Common myeloid progenitor, CD34-positive (primary cell): Measurements from ENCODE around the gene CELF5.
"Not testable (repeated sequence)": the region's sequence is repeated elsewhere in the genome, so short reads cannot be mapped to it uniquely, and the experiment has no call there.

Experiments used
- CTCF ChIA-PET: fragments of 350-600 bp; sonication (Branson Sonifier 250); formaldehyde crosslinking; loops from one replicate; lab custom pipeline; 2021; ENCODE audit warnings: antibody characterized with exemption; lab: Charles Lee
- POLR2A ChIA-PET: fragments of 350-600 bp; sonication (Branson Sonifier 250); formaldehyde crosslinking; loops from one replicate; lab custom pipeline; 2021; ENCODE audit warnings: antibody characterized with exemption; lab: Charles Lee
- DNase-seq, 3 donors: peaks; one replicate each; pipeline versions ENCODE4 v3.0.0 to v3.0.0-alpha.2; 2013
- H3K27ac ChIP-seq, 2 experiments: 1 replicate in 1 of 2; 2 replicates in 1 of 2; pipeline ENCODE4 v1.7.0; 2013; ENCODE audit warnings: inconsistent platforms in 2 of 2, low read length in 2 of 2, mild to moderate bottlenecking in 2 of 2, low read depth in 1 of 2, moderate library complexity in 1 of 2; ENCODE audit not compliant: severe bottlenecking in 2 of 2, insufficient read depth in 1 of 2, poor library complexity in 1 of 2
- H3K27me3 ChIP-seq, 5 experiments: replicated peaks in 2 of 5; 1 replicate in 3 of 5; 2 replicates in 2 of 5; pipeline versions ENCODE4 v1.6.1 to v1.7.0; 2013; ENCODE audit warnings: low read length in 4 of 5, mild to moderate bottlenecking in 2 of 5, moderate library complexity in 2 of 5, inconsistent platforms in 1 of 5; ENCODE audit not compliant: insufficient read depth in 5 of 5, control insufficient read depth in 4 of 5
- H3K36me3 ChIP-seq, 4 experiments: 1 replicate in 2 of 4; 2 replicates in 2 of 4; pipeline versions ENCODE4 v1.6.1 to v1.7.0; 2013; ENCODE audit warnings: low read length in 3 of 4, control low read depth in 1 of 4, mild to moderate bottlenecking in 1 of 4; ENCODE audit not compliant: control insufficient read depth in 4 of 4, insufficient read depth in 4 of 4
- H3K4me1 ChIP-seq, 4 experiments: 1 replicate in 3 of 4; 2 replicates in 1 of 4; pipeline versions ENCODE4 v1.6.1 to v1.7.1; 2013; ENCODE audit warnings: low read length in 3 of 4, mild to moderate bottlenecking in 3 of 4, control low read depth in 1 of 4, inconsistent platforms in 1 of 4, moderate library complexity in 1 of 4; ENCODE audit not compliant: control insufficient read depth in 4 of 4, insufficient read depth in 4 of 4; ENCODE audit errors: control extremely low read depth in 1 of 4
- H3K4me3 ChIP-seq, 7 experiments: 1 replicate in 4 of 7; 2 replicates in 3 of 7; pipeline versions ENCODE4 v1.5.1 to v1.7.0; 2013; ENCODE audit warnings: mild to moderate bottlenecking in 7 of 7, low read length in 6 of 7, moderate library complexity in 6 of 7, inconsistent platforms in 2 of 7, low read depth in 2 of 7, control low read depth in 1 of 7; ENCODE audit not compliant: insufficient read depth in 4 of 7, control insufficient read depth in 1 of 7; ENCODE audit errors: extremely low read depth in 1 of 7
- H3K9me3 ChIP-seq, 5 experiments: 1 replicate in 4 of 5; 2 replicates in 1 of 5; pipeline versions ENCODE4 v1.6.1 to v1.7.1; 2013; ENCODE audit warnings: low read length in 4 of 5, mild to moderate bottlenecking in 2 of 5, inconsistent platforms in 1 of 5, low read depth in 1 of 5, moderate library complexity in 1 of 5; ENCODE audit not compliant: control insufficient read depth in 4 of 5, insufficient read depth in 2 of 5; ENCODE audit errors: control extremely low read depth in 1 of 5
- WGBS: methylation state at CpG from one replicate; pipeline ENCODE4 v1.1.5; 2013; ENCODE audit not compliant: insufficient coverage; 5-methylcytosine and 5-hydroxymethylcytosine counted together

Gene CELF5

DNA sequence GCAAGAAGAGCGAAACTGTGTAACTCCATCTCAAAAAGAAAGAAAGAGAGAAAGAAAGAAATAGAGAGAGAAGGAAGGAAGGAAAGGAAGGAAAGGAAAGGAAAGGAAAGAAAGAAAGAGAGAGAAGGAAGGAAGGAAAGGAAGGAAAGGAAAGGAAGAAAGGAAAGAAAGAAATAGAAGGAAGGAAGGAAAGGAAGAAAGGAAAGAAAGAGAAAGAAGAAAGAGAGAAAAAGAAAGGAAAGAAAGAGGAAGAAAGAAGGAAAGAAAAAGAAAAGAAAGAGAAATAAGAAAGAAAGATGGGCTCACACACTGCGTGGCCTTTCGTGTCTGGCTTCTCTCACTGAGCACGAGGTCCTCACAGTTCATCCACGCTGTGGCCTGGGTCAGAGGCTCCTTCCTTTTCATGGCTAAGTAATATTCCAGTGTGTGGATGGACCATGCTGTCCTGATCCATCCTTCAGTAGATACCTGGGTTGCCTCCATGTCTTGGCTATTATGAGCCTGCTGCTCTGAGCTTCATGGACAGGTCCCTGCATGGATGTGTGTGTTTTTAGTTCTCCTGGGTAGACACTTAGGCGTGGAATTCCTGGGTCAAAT is 74.5 kb downstream of the CELF5 start:
- 65% methylated on average over 3 of the region's 6 CpGs for WGBS
- ChIA-PET POLR2A (no interaction called here), CTCF (no interaction called here)
- Histone ChIP-seq H3K4me3 (no peak overlapping the region), H3K4me1 (no peaks in the 10 kb centered on the region), H3K9me3 (peaks cover 0 to 9% (median 2%) of the 10 kb centered on the region in 5 experiments), H3K27ac (no peak overlapping the region), H3K36me3 (no peaks in the 10 kb centered on the region), H3K27me3 (peaks cover 0 to 6% (median 0%) of the 10 kb centered on the region in 5 experiments)
- no peak for DNase-seq

DNA sequence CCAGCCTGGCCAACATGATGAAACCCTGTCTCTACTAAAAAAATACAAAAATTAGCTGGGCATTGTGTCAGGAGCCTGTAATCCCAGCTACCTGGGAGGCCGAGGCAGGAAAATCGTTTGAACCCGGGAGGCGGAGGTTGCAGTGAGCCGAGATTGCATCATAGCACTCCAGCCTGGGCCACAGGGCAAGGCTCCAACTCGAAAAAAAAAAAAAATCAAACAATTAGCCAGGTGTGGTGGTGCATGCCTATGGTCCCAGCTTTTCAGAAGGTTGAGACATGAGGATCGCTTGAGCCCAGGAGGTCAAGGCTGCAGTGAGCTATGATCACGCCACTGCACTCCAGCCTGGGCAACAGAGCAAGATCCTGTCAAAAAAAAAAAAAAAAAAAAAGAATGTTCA is 76.1 kb downstream of the CELF5 start:
- POLR2A ChIA-PET, H3K27me3 ChIP-seq, DNase-seq, H3K27ac ChIP-seq, H3K9me3 ChIP-seq, CTCF ChIA-PET, H3K4me3 ChIP-seq, H3K4me1 ChIP-seq, H3K36me3 ChIP-seq: not testable (repeated sequence)
- WGBS, result 73% methylated on average over 5 of the region's 8 CpGs

GRCh38 chr19:3302755-3303154 is 78.3 kb downstream of the CELF5 start:
- ChIA-PET POLR2A (no interaction called here), CTCF (interaction anchor here (0.7 to 0.9 kb wide), 3 partner anchors 12 to 184 kb away, joined by 3 to 4 read pairs (median 3); no protein-coding TSS in a partner anchor)
- H3K27ac ChIP-seq, result no peak overlapping the region
- WGBS, result 90% methylated on average over 3 of the region's 3 CpGs
- H3K36me3 ChIP-seq, result no peaks in the 10 kb centered on the region
- H3K9me3 ChIP-seq, result peaks cover 0 to 9% (median 2%) of the 10 kb centered on the region in 5 experiments
- DNase-seq, result no peak
- H3K27me3 ChIP-seq, result peaks cover 0 to 7% (median 2%) of the 10 kb centered on the region in 5 experiments
- H3K4me1 ChIP-seq, result peaks cover 0 to 3% (median under 1%) of the 10 kb centered on the region in 4 experiments
- no peak overlapping the region for H3K4me3 ChIP-seq

DNA sequence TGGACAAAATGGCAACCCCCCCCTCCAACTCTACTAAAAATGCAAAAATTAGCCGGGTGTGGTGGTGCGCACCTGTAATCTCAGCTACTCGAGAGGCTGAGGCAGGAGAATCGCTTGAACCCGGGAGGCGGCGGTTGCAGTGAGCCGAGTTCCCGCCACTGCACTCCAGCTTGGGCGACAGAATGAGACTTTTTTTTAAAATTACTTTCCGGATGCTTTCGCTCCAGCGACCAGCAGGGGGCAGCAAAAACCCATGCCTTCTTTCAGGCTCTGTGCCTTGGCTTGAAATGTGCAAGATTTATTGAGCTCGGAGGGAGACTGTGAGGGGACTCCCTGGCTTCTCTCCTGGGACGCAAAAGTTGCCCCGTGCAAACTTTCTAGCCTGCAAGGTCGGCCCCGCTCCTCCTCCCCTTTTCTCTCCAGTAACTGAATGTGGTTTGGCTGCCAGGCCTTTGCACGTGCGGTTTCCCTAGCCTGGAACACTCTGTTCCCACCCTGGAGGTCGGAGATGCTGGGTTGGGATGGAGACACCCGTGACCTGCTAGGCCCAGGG is 80.5 kb downstream of the CELF5 start:
- 9% methylated on average over 22 of the region's 22 CpGs for WGBS
- POLR2A ChIA-PET, result no interaction called here
- CTCF ChIA-PET, result interaction anchor here (0.7 to 2.7 kb wide), 15 partner anchors 8 to 182 kb away, joined by 3 to 8 read pairs (median 5); no protein-coding TSS in a partner anchor
- Histone ChIP-seq H3K27ac (no peak overlapping the region), H3K36me3 (no peaks in the 10 kb centered on the region), H3K9me3 (peaks cover 0 to 9% (median 2%) of the 10 kb centered on the region in 5 experiments), H3K27me3 (peaks cover 0 to 18% (median 2%) of the 10 kb centered on the region in 5 experiments), H3K4me1 (peaks cover 0 to 3% (median under 1%) of the 10 kb centered on the region in 4 experiments), H3K4me3 (no peak overlapping the region)
- peak; percentile 79 to 89 (median 81) for DNase-seq

- Histone ChIP-seq H3K4me1 (peaks cover 0 to 3% (median under 1%) of the 10 kb centered on the region in 4 experiments), H3K9me3 (no peaks in the 10 kb centered on the region), H3K27me3 (peaks cover 2 to 50% (median 12%) of the 10 kb centered on the region in 5 experiments), H3K4me3 (no peak overlapping the region), H3K36me3 (no peaks in the 10 kb centered on the region), H3K27ac (no peak overlapping the region)
- ChIA-PET POLR2A (no interaction called here), CTCF (no interaction called here)
- no peak for DNase-seq
- 96% methylated on average over 1 of the region's 1 CpG for WGBS
Observed at GRCh38 chr19:3309724-3310123, 85.3 kb downstream of the CELF5 start.

GRCh38 chr19:3310280-3310679 is 85.8 kb downstream of the CELF5 start:
- ChIA-PET CTCF (no interaction called here), POLR2A (no interaction called here)
- DNase-seq, result no peak
- H3K4me3 ChIP-seq, result no peak overlapping the region
- no peaks in the 10 kb centered on the region for H3K36me3 ChIP-seq
- H3K27me3 ChIP-seq, result peaks cover 2 to 53% (median 12%) of the 10 kb centered on the region in 5 experiments
- H3K27ac ChIP-seq, result no peak overlapping the region
- H3K9me3 ChIP-seq, result no peaks in the 10 kb centered on the region
- WGBS, result 89% methylated on average over 1 of the region's 1 CpG
- no peaks in the 10 kb centered on the region for H3K4me1 ChIP-seq

GRCh38 chr19:3310711-3311110 is 86.2 kb downstream of the CELF5 start:
- Histone ChIP-seq H3K4me1 (no peaks in the 10 kb centered on the region), H3K9me3 (no peaks in the 10 kb centered on the region), H3K4me3 (no peak overlapping the region), H3K27me3 (peaks cover 2 to 53% (median 12%) of the 10 kb centered on the region in 5 experiments), H3K36me3 (no peaks in the 10 kb centered on the region), H3K27ac (no peak overlapping the region)
- ChIA-PET CTCF (no interaction called here), POLR2A (no interaction called here)
- DNase-seq, result no peak
